HL-60 (cell line): ENCODE results near the gene ALX1.

Experiments
- DNase-seq, 2 experiments: peaks; one replicate each; pipeline ENCODE4 v3.0.0-alpha.2; 2010 to 2020; ENCODE audit warnings: low read depth in 1 of 2, low spot score in 1 of 2
- H3K27ac ChIP-seq: fragments of 250-450 bp; sonication (Bioruptor Pico); replicated peaks from 2 replicates; pipeline ENCODE4 v1.5.1; 2020; ENCODE audit warnings: mild to moderate bottlenecking, moderate library complexity
- H3K27me3 ChIP-seq: fragments of 250-450 bp; sonication (Bioruptor Pico); 2 replicates; pipeline ENCODE4 v1.5.1; 2021; ENCODE audit warnings: mild to moderate bottlenecking, moderate library complexity; ENCODE audit not compliant: insufficient read depth, poor library complexity, severe bottlenecking
- H3K4me3 ChIP-seq: replicated peaks from 2 replicates; pipeline ENCODE4 v1.5.1; 2011; ENCODE audit warnings: mild to moderate bottlenecking, control low read depth, low read length; ENCODE audit not compliant: insufficient read depth
- CTCF ChIP-seq: IDR thresholded peaks from one replicate; pipeline ENCODE4 v1.5.1; 2011; ENCODE audit warnings: low read length, control low read depth, inconsistent platforms; ENCODE audit not compliant: insufficient read depth
- GABPA ChIP-seq: IDR thresholded peaks from 2 replicates; pipeline ENCODE4 v1.6.1; 2012; ENCODE audit warnings: low read depth
- POLR2AphosphoS5 ChIP-seq: IDR thresholded peaks from 2 replicates; pipeline ENCODE4 v1.6.1; 2012; ENCODE audit warnings: low read depth
- REST ChIP-seq: IDR thresholded peaks from 2 replicates; pipeline ENCODE4 v1.6.1; 2012; ENCODE audit warnings: low read depth; ENCODE audit not compliant: insufficient replicate concordance
- SPI1 ChIP-seq: IDR thresholded peaks from 2 replicates; pipeline ENCODE4 v1.6.1; 2012; ENCODE audit warnings: low read depth, mild to moderate bottlenecking, borderline replicate concordance

Gene ALX1

GRCh38 chr12:85275374-85275773 lies 4.6 kb upstream of the ALX1 start:
- DNase-seq = no peak
- no peak overlapping the region for H3K4me3 ChIP-seq
- no peak overlapping the region for H3K27ac ChIP-seq
- TF ChIP-seq SPI1 = no peak
- TF ChIP-seq GABPA = no peak
- no peak for TF ChIP-seq CTCF
- no peak for TF ChIP-seq POLR2AphosphoS5
- TF ChIP-seq REST = no peak
- H3K27me3 ChIP-seq = peaks cover 39% of the 10 kb centered on the region

- H3K27me3 ChIP-seq = peaks cover 54% of the 10 kb centered on the region
Measured at GRCh38 chr12:85277191-85277590, 2.8 kb upstream of the ALX1 start.

More at GRCh38 chr12:85277191-85277590, 2.8 kb upstream of the ALX1 start:
- Histone ChIP-seq H3K27ac (no peak overlapping the region), H3K4me3 (no peak overlapping the region)
- no peak for TF ChIP-seq REST
- no peak for TF ChIP-seq POLR2AphosphoS5
- TF ChIP-seq SPI1 = no peak
- TF ChIP-seq CTCF = no peak
- no peak for TF ChIP-seq GABPA
- DNase-seq = no peak
